ENCODE data around the gene SRSF1.

DNA sequence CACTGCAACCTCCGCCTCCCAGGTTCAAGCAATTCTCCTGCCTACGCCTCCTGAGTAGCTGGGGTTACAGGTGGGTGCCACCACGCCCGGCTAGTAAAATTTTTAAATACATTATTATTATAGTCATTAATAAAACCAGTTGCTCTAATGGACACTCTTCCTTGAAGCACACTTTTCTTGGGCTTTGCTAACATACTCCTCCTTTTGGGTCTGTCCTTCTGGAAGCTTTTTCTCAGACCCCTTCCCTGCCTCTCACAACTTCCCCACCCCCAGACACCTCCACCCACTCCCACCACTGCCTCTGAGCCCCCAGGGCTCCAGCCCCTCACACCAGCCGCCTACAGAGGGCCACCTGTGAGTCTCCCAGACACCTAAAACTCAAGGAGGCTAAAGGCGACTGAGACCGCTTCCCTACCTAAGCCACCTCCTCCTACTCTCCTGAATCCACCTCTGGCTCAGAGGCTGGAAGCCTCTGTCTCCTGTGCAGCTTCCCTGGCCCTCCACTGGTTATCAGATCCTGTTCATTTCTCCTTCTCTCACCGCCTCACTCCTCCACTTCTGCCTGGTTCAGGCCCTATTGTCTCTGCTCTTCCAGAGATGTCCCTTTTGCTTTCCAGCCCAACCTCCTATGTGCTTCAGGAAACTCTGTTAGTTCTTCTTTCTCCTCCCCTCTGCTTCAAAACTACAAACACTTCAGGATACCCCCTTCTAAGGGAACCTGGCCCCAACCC is 49.8 kb downstream of the SRSF1 start:
- TF ChIP-seq SP1 (IDR thresholded peaks at IDR 0.05) (no peak), JUND (IDR thresholded peaks at IDR 0.05) (no peak), CTCF (IDR thresholded peaks at IDR 0.05; ENCODE audit: low read depth, low read length, missing input control) (no peak)

Measured in liver (tissue), 3 donors.